Fibroblast of gingiva (primary cell): ENCODE data around the gene METTL15.
A peak's percentile ranks its signal among the peaks of the same experiment; 100 is the strongest.
"Not testable (repeated sequence)": the region's sequence is repeated elsewhere in the genome, so short reads cannot be mapped to it uniquely, and the experiment has no call there.

Experiments
- DNase-seq: peaks from one replicate; pipeline ENCODE4 v3.0.0-alpha.2; 2011; ENCODE audit warnings: low read depth

The METTL15 gene

GRCh38 chr11:28209906-28210305 is 101.7 kb downstream of the METTL15 start:
- peak; percentile 72 for DNase-seq

DNA sequence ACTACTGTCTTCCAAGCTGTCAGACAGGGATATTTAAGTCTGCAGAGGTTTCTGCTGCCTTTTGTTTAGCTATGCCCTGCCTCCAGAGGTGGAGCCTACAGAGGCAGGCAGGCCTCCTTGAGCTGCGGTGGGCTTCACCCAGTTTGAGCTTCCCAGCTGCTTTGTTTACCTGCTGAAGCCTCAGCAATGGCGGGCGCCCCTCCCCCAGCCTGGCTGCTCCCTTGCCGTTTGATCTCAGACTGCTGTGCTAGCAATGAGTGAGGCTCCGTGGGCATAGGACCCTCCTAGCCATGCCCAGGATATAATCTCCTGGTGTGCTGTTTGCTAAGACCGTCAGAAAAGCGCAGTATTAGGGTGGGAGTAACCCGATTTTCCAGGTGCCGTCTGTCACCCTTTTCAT is 113.9 kb downstream of the METTL15 start:
- DNase-seq, result not testable (repeated sequence)

GRCh38 chr11:28223577-28223976 is 115.4 kb downstream of the METTL15 start:
- no peak for DNase-seq

- no peak for DNase-seq
These were observed 115.8 kb downstream of the METTL15 start for GRCh38 chr11:28223994-28224393.

- no peak for DNase-seq
These were observed 119.3 kb downstream of the METTL15 start for GRCh38 chr11:28227460-28227859.

GRCh38 chr11:28228196-28228895 is 120.2 kb downstream of the METTL15 start:
- peak; percentile 22 for DNase-seq

- peak; percentile 56 for DNase-seq
These were observed 123.3 kb downstream of the METTL15 start for GRCh38 chr11:28231475-28231874.

DNA sequence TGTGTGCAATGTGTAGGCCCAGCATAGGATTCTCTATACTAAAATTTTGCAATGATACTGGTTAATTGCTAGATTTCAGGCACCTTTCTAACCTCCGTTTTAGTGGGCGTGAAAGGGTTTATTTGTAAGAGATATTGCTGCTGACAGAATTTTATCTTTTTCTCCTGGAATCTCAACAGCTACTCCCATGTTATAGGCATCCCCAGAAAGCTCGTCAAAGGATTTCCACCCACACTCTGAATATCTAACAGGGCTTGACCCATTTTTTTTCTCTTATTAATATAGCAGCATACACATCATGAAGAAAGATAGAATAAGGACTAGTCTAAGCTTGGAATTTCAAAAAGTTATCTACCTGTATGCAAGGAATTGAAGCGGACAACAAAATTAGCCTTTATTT is 124.5 kb downstream of the METTL15 start:
- DNase-seq, result no peak

DNA sequence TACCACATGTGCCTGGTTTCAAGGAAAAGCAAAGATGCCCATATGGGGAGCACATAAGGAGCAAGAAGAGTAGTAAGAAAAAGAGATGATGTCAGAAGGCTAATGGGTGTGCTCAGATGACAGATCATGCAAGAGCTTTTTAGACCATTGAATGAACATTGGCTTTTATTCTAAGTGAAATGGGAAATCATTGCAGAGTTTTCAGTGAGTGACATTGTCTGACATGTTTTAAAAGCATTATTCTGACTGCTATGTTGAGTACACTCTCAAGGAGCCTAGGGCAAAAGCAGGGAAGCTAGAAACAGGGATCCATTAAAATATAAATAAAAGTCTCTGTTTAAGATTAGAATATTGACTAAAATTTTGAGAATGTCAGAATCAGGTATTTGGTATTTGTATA is 133.6 kb downstream of the METTL15 start:
- no peak for DNase-seq

DNA sequence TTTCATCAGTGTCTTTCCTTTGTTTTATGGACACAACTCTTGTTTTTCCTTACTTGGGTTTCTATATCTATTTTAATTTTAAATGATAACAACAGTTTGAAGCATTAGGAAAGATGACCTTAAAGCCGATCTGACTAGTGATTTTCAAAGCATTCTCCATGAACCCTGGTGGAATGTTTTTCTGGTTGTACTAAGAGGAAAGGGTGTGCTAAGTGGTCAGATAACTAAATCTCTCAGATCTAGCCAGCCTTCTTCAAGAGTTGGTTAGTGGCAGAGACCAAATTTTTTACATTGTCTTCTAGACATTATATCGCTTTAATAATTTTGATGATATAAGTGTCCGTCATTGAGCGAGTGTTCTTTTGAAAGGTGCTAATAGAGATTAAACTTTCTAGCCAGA is 134.4 kb downstream of the METTL15 start:
- no peak for DNase-seq

- DNase-seq, result no peak
These were observed 134.9 kb downstream of the METTL15 start for GRCh38 chr11:28243061-28243460.

GRCh38 chr11:28243581-28243980 is 135.4 kb downstream of the METTL15 start:
- peak; percentile 21 for DNase-seq

DNA sequence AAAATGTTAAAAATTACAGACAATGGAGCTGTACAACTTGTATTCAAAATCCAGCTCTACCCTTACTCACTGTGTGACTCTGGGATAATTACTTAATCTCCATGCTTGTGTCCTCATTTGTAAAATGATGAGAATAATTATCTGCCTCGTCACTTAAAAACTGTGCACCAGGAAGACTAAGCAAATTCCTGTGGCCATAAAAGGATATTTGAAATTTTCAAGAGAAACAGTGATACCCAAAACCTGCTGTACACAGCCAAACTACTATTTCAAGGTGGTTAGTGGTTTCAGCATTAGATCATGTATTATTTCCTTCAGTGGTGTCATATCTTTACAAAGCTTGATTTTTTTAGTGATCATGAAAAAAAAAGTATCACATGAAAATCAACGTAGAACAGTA is 136.9 kb downstream of the METTL15 start:
- DNase-seq, result no peak

GRCh38 chr11:28250192-28250591 is 142.0 kb downstream of the METTL15 start:
- no peak for DNase-seq

DNA sequence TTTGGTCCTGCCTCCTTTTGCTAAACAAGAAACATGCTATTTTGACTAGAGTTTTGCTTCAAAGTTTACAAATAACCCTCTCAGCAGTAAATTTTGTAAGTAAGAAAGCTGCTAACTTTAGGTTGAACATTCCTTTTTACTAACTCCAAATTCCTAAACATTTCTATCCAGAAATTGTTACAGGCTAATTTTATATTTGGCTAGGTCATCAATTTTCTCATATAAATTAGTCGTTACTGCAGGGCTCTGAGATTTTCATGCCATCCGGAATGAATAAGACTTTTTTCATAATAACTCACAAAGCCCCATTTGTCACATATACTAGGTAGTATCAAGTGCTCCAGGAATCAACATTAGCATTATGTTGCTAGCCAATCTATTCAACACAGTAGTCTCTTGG is 143.1 kb downstream of the METTL15 start:
- DNase-seq, result no peak

DNA sequence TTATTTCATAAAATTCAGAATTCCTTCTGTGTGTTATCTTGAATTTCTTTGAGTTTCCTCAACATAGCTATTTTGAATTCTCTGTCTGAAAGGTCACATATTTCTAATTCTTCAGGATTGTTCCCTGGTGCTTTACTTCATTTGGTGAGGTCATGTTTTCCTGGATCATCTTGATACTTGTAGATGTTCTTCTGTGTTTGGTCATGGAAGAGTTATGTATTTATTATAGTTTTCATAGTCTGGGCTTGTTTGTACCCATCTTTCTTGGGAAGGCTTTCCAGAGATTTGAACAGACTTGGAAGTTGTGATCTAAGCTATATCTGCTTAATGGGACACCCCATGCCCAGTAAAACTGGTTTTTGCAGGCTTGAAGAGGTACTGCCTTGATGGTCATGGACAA is 149.6 kb downstream of the METTL15 start:
- no peak for DNase-seq

DNA sequence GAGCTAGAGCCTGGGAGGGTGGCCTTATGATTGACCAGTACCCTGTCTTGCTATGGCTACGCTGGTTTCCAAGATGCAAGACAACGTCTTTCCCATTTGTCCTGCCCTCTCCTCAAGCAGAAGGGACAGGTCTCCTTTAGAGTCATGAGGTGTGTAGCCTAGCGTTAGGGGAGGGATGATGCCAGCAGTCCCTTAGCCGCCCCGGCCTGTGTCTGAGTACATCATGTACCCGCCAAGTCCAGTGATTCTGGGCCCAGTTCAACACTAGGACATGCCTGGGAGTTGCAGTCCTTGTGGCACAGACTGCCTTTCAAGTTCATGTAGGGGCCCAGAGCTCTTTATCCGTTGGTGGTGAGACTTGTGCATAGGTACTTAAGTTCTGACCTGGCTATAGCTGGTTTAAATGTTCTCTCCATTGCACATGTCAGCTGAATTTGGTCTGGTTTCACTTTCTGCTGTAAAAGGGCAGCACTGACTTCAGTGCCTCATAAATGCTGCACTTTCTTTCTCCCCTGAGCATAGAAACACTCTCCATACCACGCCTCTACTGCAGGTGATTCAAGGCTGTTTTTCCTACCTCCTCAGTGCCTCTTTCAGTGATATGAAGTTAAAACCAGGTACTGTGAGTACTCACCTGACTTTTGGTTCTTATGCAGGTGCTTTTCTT is 151.1 kb downstream of the METTL15 start:
- no peak for DNase-seq

DNA sequence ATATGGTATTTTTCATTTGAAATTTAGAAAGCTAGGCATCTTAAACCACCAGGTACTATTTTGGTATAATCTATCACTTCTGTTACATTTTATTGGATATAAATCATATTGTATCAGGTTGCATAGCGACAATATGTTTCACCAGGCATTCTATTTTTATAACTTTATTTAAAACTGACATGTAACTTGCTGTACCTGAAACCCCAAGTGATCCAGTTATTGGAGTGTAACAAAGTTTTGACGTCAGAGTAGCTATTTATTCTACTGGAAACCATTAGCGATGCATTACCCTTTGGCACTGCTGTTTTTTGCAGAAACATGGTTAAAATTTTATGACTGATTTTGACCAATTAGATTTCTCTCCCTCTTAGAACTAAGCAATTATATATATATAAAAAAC is 160.7 kb downstream of the METTL15 start:
- no peak for DNase-seq

GRCh38 chr11:28269586-28269985 is 161.4 kb downstream of the METTL15 start:
- no peak for DNase-seq

- DNase-seq, result not testable (repeated sequence)
These were observed 164.1 kb downstream of the METTL15 start for GRCh38 chr11:28272247-28272646.

DNA sequence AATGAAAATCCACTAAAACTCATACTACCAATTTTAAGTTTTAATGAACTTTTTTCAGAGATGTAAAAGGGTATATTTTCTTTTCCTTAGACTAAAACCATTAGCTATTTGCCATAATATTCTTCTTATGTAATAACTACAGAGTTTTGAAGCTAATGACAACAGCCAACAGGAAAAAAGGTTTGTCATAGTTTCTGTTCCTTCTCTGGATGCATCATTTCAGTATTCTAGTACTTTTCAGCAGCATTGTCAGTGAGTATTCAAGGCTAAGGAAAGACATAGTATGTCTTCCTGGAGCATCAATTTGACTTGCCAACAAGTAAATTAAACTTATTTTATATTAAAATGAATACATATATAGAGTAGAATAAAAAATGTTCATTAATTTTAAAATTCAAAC is 166.0 kb downstream of the METTL15 start:
- no peak for DNase-seq

DNA sequence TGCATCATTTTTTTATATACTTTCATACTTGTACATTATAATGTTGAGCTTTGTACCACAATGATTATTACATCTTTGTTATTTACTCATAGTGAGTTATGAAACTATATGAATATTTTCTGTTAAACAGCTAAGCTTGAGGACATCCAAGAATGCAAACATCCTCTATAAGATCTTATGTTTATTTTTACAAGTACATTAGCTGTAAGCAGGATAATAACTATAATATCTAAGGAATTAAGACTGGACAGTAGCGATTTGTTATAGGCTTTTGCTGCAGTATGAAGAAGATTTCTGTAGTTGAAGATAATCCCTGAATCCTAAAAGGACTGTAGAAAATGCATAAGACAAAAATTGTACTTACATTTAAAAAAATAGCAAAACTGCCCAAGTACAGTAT is 176.0 kb downstream of the METTL15 start:
- DNase-seq, result no peak

- no peak for DNase-seq
These were observed 181.3 kb downstream of the METTL15 start for GRCh38 chr11:28289444-28289843.

- DNase-seq, result not testable (repeated sequence)
These were observed 182.8 kb downstream of the METTL15 start for GRCh38 chr11:28290995-28291394.
